ENCODE data around the gene ABCD2.

DNA sequence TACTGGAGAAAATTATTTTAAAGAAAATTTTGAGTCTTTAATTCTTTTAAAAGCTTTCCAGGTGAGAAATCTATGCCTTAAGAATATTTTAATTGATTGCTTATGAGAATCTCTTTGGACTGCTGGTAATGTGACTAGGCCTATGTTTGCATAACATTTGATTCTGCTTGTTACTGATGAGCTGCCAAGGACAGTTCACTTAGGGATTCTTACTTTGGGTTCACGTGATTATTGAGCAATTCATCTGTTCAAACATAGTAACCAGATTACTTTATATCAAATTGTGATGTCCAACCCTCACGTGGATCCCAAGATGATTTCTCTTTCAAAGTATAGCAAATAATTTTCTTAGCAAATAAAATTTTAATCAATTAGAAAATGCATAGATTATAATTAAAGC, 27.4 kb upstream of the ABCD2 start:
- TF ChIP-seq, protein P1, sequence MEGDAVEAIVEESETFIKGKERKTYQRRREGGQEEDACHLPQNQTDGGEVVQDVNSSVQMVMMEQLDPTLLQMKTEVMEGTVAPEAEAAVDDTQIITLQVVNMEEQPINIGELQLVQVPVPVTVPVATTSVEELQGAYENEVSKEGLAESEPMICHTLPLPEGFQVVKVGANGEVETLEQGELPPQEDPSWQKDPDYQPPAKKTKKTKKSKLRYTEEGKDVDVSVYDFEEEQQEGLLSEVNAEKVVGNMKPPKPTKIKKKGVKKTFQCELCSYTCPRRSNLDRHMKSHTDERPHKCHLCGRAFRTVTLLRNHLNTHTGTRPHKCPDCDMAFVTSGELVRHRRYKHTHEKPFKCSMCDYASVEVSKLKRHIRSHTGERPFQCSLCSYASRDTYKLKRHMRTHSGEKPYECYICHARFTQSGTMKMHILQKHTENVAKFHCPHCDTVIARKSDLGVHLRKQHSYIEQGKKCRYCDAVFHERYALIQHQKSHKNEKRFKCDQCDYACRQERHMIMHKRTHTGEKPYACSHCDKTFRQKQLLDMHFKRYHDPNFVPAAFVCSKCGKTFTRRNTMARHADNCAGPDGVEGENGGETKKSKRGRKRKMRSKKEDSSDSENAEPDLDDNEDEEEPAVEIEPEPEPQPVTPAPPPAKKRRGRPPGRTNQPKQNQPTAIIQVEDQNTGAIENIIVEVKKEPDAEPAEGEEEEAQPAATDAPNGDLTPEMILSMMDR (IDR thresholded peaks at IDR 0.05; ENCODE audit: low read depth, low read length, missing input control), result no peak
- peak; percentile 64 for TF ChIP-seq FOXA1 (IDR thresholded peaks at IDR 0.05)
- TF ChIP-seq, protein P2, sequence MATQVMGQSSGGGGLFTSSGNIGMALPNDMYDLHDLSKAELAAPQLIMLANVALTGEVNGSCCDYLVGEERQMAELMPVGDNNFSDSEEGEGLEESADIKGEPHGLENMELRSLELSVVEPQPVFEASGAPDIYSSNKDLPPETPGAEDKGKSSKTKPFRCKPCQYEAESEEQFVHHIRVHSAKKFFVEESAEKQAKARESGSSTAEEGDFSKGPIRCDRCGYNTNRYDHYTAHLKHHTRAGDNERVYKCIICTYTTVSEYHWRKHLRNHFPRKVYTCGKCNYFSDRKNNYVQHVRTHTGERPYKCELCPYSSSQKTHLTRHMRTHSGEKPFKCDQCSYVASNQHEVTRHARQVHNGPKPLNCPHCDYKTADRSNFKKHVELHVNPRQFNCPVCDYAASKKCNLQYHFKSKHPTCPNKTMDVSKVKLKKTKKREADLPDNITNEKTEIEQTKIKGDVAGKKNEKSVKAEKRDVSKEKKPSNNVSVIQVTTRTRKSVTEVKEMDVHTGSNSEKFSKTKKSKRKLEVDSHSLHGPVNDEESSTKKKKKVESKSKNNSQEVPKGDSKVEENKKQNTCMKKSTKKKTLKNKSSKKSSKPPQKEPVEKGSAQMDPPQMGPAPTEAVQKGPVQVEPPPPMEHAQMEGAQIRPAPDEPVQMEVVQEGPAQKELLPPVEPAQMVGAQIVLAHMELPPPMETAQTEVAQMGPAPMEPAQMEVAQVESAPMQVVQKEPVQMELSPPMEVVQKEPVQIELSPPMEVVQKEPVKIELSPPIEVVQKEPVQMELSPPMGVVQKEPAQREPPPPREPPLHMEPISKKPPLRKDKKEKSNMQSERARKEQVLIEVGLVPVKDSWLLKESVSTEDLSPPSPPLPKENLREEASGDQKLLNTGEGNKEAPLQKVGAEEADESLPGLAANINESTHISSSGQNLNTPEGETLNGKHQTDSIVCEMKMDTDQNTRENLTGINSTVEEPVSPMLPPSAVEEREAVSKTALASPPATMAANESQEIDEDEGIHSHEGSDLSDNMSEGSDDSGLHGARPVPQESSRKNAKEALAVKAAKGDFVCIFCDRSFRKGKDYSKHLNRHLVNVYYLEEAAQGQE (IDR thresholded peaks at IDR 0.05), result no peak
- TF ChIP-seq YY1 (IDR thresholded peaks at IDR 0.05), result peak; percentile 50
- peak; percentile 69 for TF ChIP-seq SP1 (IDR thresholded peaks at IDR 0.05)
- TF ChIP-seq TAF1 (conservative IDR thresholded peaks at IDR 0.05), result no peak
- TF ChIP-seq, protein P3, sequence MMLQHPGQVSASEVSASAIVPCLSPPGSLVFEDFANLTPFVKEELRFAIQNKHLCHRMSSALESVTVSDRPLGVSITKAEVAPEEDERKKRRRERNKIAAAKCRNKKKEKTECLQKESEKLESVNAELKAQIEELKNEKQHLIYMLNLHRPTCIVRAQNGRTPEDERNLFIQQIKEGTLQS (IDR thresholded peaks at IDR 0.05), result no peak
- TF ChIP-seq, protein P4, sequence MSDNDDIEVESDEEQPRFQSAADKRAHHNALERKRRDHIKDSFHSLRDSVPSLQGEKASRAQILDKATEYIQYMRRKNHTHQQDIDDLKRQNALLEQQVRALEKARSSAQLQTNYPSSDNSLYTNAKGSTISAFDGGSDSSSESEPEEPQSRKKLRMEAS (IDR thresholded peaks at IDR 0.05), result peak; percentile 48
- peak; percentile 46 to 76 for TF ChIP-seq JUND (IDR thresholded peaks at IDR 0.05)
- TF ChIP-seq, protein P5, sequence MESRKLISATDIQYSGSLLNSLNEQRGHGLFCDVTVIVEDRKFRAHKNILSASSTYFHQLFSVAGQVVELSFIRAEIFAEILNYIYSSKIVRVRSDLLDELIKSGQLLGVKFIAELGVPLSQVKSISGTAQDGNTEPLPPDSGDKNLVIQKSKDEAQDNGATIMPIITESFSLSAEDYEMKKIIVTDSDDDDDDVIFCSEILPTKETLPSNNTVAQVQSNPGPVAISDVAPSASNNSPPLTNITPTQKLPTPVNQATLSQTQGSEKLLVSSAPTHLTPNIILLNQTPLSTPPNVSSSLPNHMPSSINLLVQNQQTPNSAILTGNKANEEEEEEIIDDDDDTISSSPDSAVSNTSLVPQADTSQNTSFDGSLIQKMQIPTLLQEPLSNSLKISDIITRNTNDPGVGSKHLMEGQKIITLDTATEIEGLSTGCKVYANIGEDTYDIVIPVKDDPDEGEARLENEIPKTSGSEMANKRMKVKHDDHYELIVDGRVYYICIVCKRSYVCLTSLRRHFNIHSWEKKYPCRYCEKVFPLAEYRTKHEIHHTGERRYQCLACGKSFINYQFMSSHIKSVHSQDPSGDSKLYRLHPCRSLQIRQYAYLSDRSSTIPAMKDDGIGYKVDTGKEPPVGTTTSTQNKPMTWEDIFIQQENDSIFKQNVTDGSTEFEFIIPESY (IDR thresholded peaks at IDR 0.05), result peak; percentile 86
- no peak for TF ChIP-seq EGR1 (IDR thresholded peaks at IDR 0.05; ENCODE audit: low read depth in 2 of 2)

Measured in liver (tissue), 3 donors.